H1 (cell line): Measurements from ENCODE around the gene RIPPLY1. TPM values are rescaled to one million over a fixed set of nuclear protein-coding genes. Genes with fewer than 3 reads are reported as not detected.

ENCODE experiments used
- CTCF ChIA-PET: fragments of 300-600 bp; sonication (Branson Sonifier 250); formaldehyde crosslinking; loops from one replicate; lab custom pipeline; 2021; ENCODE audit not compliant: partially characterized antibody; lab: Charles Lee
- POLR2A ChIA-PET: fragments of 300-600 bp; sonication (Branson Sonifier 250); formaldehyde crosslinking; loops from one replicate; lab custom pipeline; 2021; ENCODE audit warnings: inconsistent platforms; ENCODE audit not compliant: partially characterized antibody; lab: Charles Lee
- DNase-seq, 2 experiments: peaks; one replicate each; pipeline versions ENCODE4 v3.0.0 to v3.0.0-alpha.2; 2010 to 2022; ENCODE audit warnings: low spot score in 2 of 2, low read depth in 1 of 2, mixed read lengths in 1 of 2
- FAIRE-seq: peaks from 2 replicates; lab custom pipeline; 2011; peaks lifted over from hg19 to GRCh38; lab: Jason Lieb, UNC
- H2AFZ ChIP-seq: 2 replicates; pipeline ENCODE4 v1.8.1; 2012; ENCODE audit warnings: low read length, inconsistent platforms
- H2AK5ac ChIP-seq: 2 replicates; pipeline ENCODE4 v1.6.1; 2013; ENCODE audit warnings: low read depth, low read length
- H2BK120ac ChIP-seq: replicated peaks from 2 replicates; pipeline ENCODE3; 2013; ENCODE audit warnings: low read depth, low read length, inconsistent platforms
- H2BK12ac ChIP-seq: 2 replicates; pipeline ENCODE4 v1.6.1; 2013; ENCODE audit warnings: low read depth, low read length
- H2BK15ac ChIP-seq: 2 replicates; pipeline ENCODE4 v1.6.1; 2013; ENCODE audit warnings: low read length
- H2BK20ac ChIP-seq: 2 replicates; pipeline ENCODE4 v1.6.1; 2013; ENCODE audit warnings: low read length
- H2BK5ac ChIP-seq: 2 replicates; pipeline ENCODE4 v1.6.1; 2013; ENCODE audit warnings: low read depth, low read length
- H3K14ac ChIP-seq: 2 replicates; pipeline ENCODE4 v1.6.1; 2013; ENCODE audit warnings: inconsistent platforms; ENCODE audit not compliant: insufficient read length
- H3K18ac ChIP-seq: 2 replicates; pipeline ENCODE4 v1.6.1; 2013; ENCODE audit warnings: low read length; ENCODE audit errors: extremely low read depth
- H3K23ac ChIP-seq: 2 replicates; pipeline ENCODE4 v1.6.1; 2013; ENCODE audit warnings: inconsistent platforms; ENCODE audit not compliant: insufficient read length
- H3K23me2 ChIP-seq: 2 replicates; pipeline ENCODE4 v1.6.1; 2013; ENCODE audit warnings: low read depth, low read length
- H3K27ac ChIP-seq: 2 replicates; pipeline ENCODE4 v1.6.1; 2011; ENCODE audit warnings: low read depth, low read length, inconsistent platforms
- H3K27me3 ChIP-seq, 4 experiments: replicated peaks in 1 of 4; 1 replicate in 1 of 4; 2 replicates in 3 of 4; pipeline versions ENCODE4 v1.6.1 to v1.8.1; 2011 to 2013; ENCODE audit warnings: low read length in 3 of 4, mild to moderate bottlenecking in 3 of 4, inconsistent platforms in 2 of 4, mixed read lengths in 2 of 4, moderate library complexity in 1 of 4; ENCODE audit not compliant: control insufficient read depth in 3 of 4, insufficient read depth in 3 of 4; ENCODE audit errors: extremely low read depth in 1 of 4
- H3K36me3 ChIP-seq, 4 experiments: 2 replicates each; pipeline versions ENCODE4 v1.6.1 to v1.8.1; 2011 to 2013; ENCODE audit warnings: mild to moderate bottlenecking in 4 of 4, low read length in 3 of 4, moderate library complexity in 2 of 4, control low read depth in 1 of 4, inconsistent platforms in 1 of 4; ENCODE audit not compliant: insufficient read depth in 4 of 4, control insufficient read depth in 2 of 4
- H3K4ac ChIP-seq: replicated peaks from 2 replicates; pipeline ENCODE3; 2013; ENCODE audit warnings: low read length, low read depth, mixed read lengths, inconsistent platforms; ENCODE audit not compliant: insufficient read length
- H3K4me1 ChIP-seq, 4 experiments: replicated peaks in 1 of 4; 1 replicate in 1 of 4; 2 replicates in 3 of 4; pipeline versions ENCODE4 v1.6.1 to v1.8.1; 2011 to 2013; ENCODE audit warnings: low read length in 3 of 4, inconsistent platforms in 2 of 4, mixed read lengths in 1 of 4; ENCODE audit not compliant: insufficient read depth in 4 of 4, control insufficient read depth in 3 of 4
- H3K4me2 ChIP-seq, 2 experiments: 2 replicates each; pipeline versions ENCODE4 v1.6.1 to v1.8.1; 2011 to 2013; ENCODE audit warnings: low read depth in 2 of 2, low read length in 2 of 2, control low read depth in 1 of 2, inconsistent platforms in 1 of 2, mild to moderate bottlenecking in 1 of 2; ENCODE audit not compliant: insufficient read depth in 1 of 2
- H3K4me3 ChIP-seq, 4 experiments: fragments of 200-600, 300-600 bp in 1 of 4; sonication (generic), shearing (Covaris generic), sonication (Bioruptor Twin) in 1 of 4; 2 replicates each; pipeline versions ENCODE4 v1.5.1 to v1.8.1; 2011 to 2016; ENCODE audit warnings: low read length in 4 of 4, low read depth in 3 of 4, control low read depth in 2 of 4, inconsistent platforms in 2 of 4, mild to moderate bottlenecking in 2 of 4, mixed read lengths in 1 of 4, moderate library complexity in 1 of 4; ENCODE audit not compliant: insufficient read depth in 2 of 4; ENCODE audit errors: extremely low read depth in 1 of 4
- H3K56ac ChIP-seq: replicated peaks from 2 replicates; pipeline ENCODE3; 2013; ENCODE audit warnings: low read depth, mild to moderate bottlenecking, mixed read lengths, low read length, inconsistent platforms; ENCODE audit not compliant: insufficient read length
- H3K79me1 ChIP-seq: 2 replicates; pipeline ENCODE4 v1.6.1; 2013; ENCODE audit warnings: low read depth, low read length, control low read depth
- H3K79me2 ChIP-seq, 2 experiments: 2 replicates each; pipeline versions ENCODE4 v1.6.1 to v1.8.1; 2012 to 2013; ENCODE audit warnings: low read length in 2 of 2, mild to moderate bottlenecking in 2 of 2, inconsistent platforms in 1 of 2; ENCODE audit not compliant: insufficient read depth in 2 of 2, control insufficient read depth in 1 of 2
- H3K9ac ChIP-seq, 4 experiments: replicated peaks in 1 of 4; 1 replicate in 1 of 4; 2 replicates in 3 of 4; pipeline versions ENCODE4 v1.6.1 to v1.8.1; 2011 to 2013; ENCODE audit warnings: low read depth in 3 of 4, low read length in 3 of 4, control low read depth in 2 of 4, mild to moderate bottlenecking in 2 of 4, moderate library complexity in 2 of 4, inconsistent platforms in 1 of 4; ENCODE audit errors: extremely low read depth in 1 of 4
- H3K9me3 ChIP-seq, 2 experiments: 2 replicates each; pipeline versions ENCODE4 v1.6.1 to v1.8.1; 2012 to 2013; ENCODE audit warnings: mild to moderate bottlenecking in 2 of 2, moderate library complexity in 2 of 2, control low read depth in 1 of 2, inconsistent platforms in 1 of 2, low read depth in 1 of 2, low read length in 1 of 2, mixed read lengths in 1 of 2; ENCODE audit not compliant: insufficient read depth in 2 of 2
- H4K20me1 ChIP-seq, 2 experiments: replicated peaks in 1 of 2; 2 replicates each; pipeline versions ENCODE3 to v1.8.1; 2011 to 2013; ENCODE audit warnings: inconsistent platforms in 2 of 2, low read length in 2 of 2, mild to moderate bottlenecking in 1 of 2; ENCODE audit not compliant: insufficient read depth in 2 of 2, control insufficient read depth in 1 of 2
- H4K5ac ChIP-seq: 2 replicates; pipeline ENCODE4 v1.6.1; 2013; ENCODE audit warnings: low read length, low read depth, mixed read lengths, inconsistent platforms; ENCODE audit not compliant: insufficient read length
- H4K8ac ChIP-seq: 2 replicates; pipeline ENCODE4 v1.8.0; 2013; ENCODE audit warnings: mild to moderate bottlenecking, moderate library complexity, low read length, inconsistent platforms; ENCODE audit not compliant: insufficient read depth; ENCODE audit errors: extremely low read depth
- H4K91ac ChIP-seq: replicated peaks from 2 replicates; pipeline ENCODE3; 2013; ENCODE audit warnings: low read length, mixed read lengths, inconsistent platforms; ENCODE audit not compliant: insufficient read length
- ATF2 ChIP-seq: IDR thresholded peaks from 2 replicates; pipeline ENCODE4 v1.6.1; 2012; ENCODE audit warnings: low read length, inconsistent platforms
- BACH1 ChIP-seq: IDR thresholded peaks from 2 replicates; pipeline ENCODE4 v1.6.1; 2012; ENCODE audit warnings: low read length, improper control_type of control experiment
- SIN3A ChIP-seq, 2 experiments: IDR thresholded peaks in 1 of 2; conservative IDR thresholded peaks in 1 of 2; 2 replicates each; pipeline ENCODE4 v1.6.1; 2011 to 2012; ENCODE audit warnings: low read length in 2 of 2, improper control_type of control experiment in 1 of 2, low read depth in 1 of 2, mild to moderate bottlenecking in 1 of 2
- WGBS, 2 experiments: shearing (Covaris generic) in 1 of 2; methylation state at CpG; one replicate each; pipeline versions ENCODE4 v1.1.6 to v1.1.7; 2013 to 2015; ENCODE audit warnings: low lambda C conversion rate in 2 of 2, mixed read lengths in 2 of 2, inconsistent platforms in 1 of 2, low coverage in 1 of 2, missing lambda C conversion rate in 1 of 2; ENCODE audit not compliant: insufficient replicate concordance in 2 of 2, insufficient coverage in 1 of 2, insufficient read length in 1 of 2; ENCODE audit errors: extremely low coverage in 1 of 2, missing lambda C conversion rate in 1 of 2; 5-methylcytosine and 5-hydroxymethylcytosine counted together
- polyA plus RNA-seq, 7 experiments: library from polyadenylated mRNA; depleted of rRNA in 3 of 7; stranded (reverse) in 5 of 7; unstranded in 2 of 7; fragments of >200 nt in 5 of 7; fragments of 200-250 nt in 2 of 7; gene quantifications; 1 replicate in 5 of 7; 2 replicates in 1 of 7; 4 replicates in 1 of 7; pipeline versions ENCODE4 v1.2.1 to v1.2.3, GENCODE V29; 2011 to 2013; ENCODE audit warnings: missing spikeins in 2 of 7, mixed read lengths in 2 of 7
- total RNA-seq: library from RNA; stranded (reverse); fragmentation: NEBNext Ultra II Directional; extraction: Animal tissue kit (Norgen Biotek cat#: 25700); gene quantifications from 2 replicates; pipeline ENCODE4 v1.2.1, GENCODE V29; 2021

The RIPPLY1 gene
- total and polyA plus RNA-seq, 2 of the 8 experiments (the other 6 are each of a cell fraction or from before 2014, with no cell fraction given): not detected

GRCh38 chrX:106927023-106927422 is 23.9 kb upstream of the RIPPLY1 start:
- Histone ChIP-seq H3K79me2 (no peaks in the 10 kb centered on the region), H4K20me1 (no peaks in the 10 kb centered on the region), H2AFZ (no peak overlapping the region), H4K91ac (no peak overlapping the region), H4K5ac (no peak overlapping the region), H2BK20ac (no peak overlapping the region), H3K4ac (no peak overlapping the region), H3K79me1 (no peaks in the 10 kb centered on the region), H2BK120ac (no peak overlapping the region), H3K27ac (no peak overlapping the region), H3K4me1 (no peaks in the 10 kb centered on the region), H3K23me2 (no peaks in the 10 kb centered on the region), H4K8ac (no peak overlapping the region), H2BK15ac (no peak overlapping the region), H3K36me3 (no peaks in the 10 kb centered on the region), H2BK12ac (no peak overlapping the region), H3K18ac (no peak overlapping the region), H2AK5ac (no peak overlapping the region), H3K14ac (no peak overlapping the region), H3K27me3 (no peaks in the 10 kb centered on the region), H3K4me2 (no peak overlapping the region)
- WGBS, 2 experiments: 83% methylated on average over 3 of the region's 3 CpGs; no CpG with 5 or more reads in 1 of the 2 experiments
- POLR2A ChIA-PET: no interaction called here
- FAIRE-seq (no peak), DNase-seq (no peak)
- no peak for TF ChIP-seq ATF2
- no peak for TF ChIP-seq BACH1
- TF ChIP-seq SIN3A (conservative IDR thresholded peaks at IDR 0.05 in 1 of 2, IDR thresholded peaks at IDR 0.05 in 1 of 2; ENCODE audit: low read depth in 1 of 2, low read length in 2 of 2): no peak
- TF ChIP-seq, all 59 proteins: peak for 0
- no peak overlapping the region for H2BK5ac ChIP-seq
- CTCF ChIA-PET: no interaction called here
- no peak overlapping the region for H3K56ac ChIP-seq
- H3K9me3 ChIP-seq: no peaks in the 10 kb centered on the region
- no peak overlapping the region for H3K23ac ChIP-seq
- H3K4me3 ChIP-seq: no peak overlapping the region
- H3K9ac ChIP-seq: no peak overlapping the region
